GM19023 (cell line): ENCODE data around the gene ARCN1.

ENCODE experiments used
- ATAC-seq: cut with Tn5 transposase; IDR thresholded peaks from one replicate; pipeline ENCODE4 v1.9.1; 2021; ENCODE audit warnings: mild to moderate bottlenecking, moderate library complexity; ENCODE audit not compliant: unreplicated experiment

ARCN1 gene

DNA sequence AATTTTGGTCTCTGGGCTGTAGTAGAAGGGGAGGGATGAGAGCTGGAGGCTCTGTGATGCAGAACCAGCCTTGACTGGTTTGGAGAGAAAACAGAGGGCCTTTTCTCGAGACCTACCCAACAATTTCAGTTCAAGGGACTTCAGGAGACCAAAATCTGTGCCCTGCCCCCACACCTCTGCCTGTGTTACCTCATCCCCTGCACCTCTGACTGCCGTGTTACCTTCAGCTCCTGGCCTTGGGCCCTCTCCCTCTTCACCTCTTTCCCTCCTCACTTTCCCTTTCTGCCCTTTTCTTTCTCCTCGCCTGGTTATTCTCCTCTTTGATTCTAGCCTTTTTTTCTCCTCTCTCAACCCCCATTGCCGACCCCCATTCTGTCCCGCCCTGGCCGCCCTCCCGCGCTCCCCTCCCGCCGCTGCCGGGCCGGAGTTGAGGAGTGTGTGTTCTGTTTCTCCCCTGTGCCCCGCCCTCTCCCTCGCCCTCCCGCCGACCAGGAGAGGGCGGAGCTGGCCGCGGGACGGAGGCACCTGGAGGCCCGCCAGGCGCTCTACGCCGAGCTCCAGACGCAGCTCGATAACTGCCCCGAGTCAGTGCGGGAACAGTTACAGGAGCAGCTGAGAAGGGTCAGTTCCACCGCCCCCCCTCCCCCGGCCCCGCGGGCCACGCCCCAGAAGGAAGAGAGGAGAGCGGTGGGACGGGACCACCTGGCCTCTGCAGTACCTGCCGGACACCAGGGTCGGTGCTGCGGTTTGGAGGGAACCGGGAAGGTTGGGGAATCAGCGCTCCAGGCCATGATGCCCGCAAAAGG is 62.4 kb downstream of the ARCN1 start:
- ATAC-seq, result no peak

DNA sequence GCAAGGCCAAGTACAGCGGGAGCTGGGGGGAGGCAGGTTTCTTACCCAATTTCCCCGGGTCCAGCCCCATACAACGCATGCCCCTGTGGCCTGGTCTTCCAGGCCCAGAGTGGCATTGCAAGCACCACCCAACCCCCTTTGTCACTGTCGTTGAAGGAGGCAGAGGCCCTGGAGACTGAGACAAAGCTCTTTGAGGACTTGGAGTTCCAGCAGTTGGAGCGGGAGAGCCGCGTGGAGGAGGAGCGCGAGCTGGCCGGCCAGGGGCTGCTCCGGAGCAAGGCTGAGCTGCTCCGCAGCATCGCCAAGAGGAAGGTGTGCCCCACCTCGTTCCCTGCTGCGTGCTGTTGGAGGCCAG is 63.0 kb downstream of the ARCN1 start:
- no peak for ATAC-seq

DNA sequence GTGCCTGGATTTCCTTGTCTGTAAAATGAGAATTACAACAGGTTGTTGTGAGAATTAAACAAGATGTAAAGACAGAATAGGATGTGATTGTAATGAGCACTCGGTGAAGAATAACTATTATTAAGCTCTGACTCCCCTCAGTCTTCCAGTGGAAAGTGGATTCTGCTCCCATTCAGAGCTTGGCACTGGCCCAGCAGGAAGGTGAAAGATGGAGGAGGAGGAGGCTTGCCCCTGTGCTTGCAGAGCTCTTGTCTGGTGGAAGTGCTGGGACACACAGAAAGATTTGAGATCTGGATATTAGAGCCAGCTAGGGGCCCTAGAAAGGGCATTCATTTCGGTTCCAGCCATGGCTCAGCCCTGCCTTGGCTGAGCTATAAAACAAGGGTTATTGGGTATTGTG is 63.4 kb downstream of the ARCN1 start:
- no peak for ATAC-seq

DNA sequence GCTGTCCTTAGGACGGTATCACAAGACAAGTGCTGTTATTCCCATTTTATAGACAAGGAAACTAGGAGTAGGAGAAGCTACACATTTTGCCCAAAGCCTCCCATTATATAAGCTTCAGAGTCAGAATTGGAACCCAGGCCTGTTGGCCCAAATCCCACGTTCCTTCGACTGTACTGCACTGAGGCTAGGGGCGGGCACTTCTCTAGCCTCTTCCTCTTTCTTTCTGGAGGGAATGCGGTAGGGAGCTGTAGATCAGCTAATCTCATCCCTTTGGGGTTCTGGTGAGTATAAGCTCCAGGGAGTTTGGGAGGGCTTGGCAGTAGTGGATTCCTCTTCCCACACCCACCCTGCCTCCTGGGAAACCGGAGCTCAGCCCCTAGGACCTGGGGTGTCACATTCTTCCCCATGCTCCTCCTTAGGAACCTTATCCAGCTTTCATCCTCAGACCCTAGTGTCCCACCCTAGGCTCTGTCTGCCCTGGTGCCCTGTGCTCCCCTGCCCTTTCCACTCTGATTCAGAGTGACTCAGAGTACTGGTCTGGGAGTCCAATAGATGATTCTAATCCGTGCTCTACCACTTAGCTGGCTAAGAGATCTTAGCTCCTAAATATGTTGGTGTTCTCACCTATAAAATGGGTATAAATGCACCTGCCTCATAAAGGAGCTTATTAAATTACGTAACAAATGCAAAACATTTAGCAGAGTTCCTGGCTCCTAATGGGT is 64.5 kb downstream of the ARCN1 start:
- ATAC-seq, result no peak

DNA sequence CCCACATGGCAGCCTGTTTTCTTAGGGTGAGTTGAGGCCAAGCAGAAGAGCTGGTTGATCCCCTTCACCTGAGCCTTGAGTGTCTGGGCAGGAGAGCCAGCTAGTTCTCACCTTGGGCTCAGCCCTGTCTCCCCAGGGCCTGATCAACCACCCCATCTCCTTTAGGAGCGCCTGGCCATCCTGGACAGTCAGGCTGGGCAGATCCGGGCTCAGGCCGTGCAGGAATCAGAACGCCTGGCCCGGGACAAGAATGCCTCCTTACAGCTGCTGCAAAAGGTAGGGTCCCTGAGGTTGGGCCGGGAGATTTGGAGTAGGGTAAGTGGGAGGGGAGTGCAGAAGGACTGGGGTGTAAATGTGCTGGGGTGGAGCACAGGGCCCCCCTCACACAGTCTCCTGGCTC is 66.5 kb downstream of the ARCN1 start:
- ATAC-seq, result no peak

DNA sequence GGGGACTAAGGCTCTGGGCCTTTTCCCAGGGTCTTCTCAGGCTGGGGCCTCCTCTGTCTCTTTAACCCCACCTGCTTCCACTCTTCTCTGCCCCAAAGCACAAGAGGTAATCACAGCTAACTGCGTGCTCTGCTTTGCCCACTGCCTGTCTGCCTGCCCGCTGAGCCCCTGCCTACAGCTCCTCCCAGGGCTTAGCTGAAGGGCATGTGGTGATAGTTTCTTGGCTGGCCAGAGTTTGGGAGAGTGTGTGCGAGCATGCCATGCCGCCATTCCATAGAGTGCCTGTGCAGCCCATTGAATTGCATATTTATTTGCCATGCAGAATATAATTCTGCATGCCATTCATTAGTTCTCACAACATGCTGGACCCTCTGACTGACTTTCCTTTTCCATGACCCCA is 67.7 kb downstream of the ARCN1 start:
- ATAC-seq, result no peak

DNA sequence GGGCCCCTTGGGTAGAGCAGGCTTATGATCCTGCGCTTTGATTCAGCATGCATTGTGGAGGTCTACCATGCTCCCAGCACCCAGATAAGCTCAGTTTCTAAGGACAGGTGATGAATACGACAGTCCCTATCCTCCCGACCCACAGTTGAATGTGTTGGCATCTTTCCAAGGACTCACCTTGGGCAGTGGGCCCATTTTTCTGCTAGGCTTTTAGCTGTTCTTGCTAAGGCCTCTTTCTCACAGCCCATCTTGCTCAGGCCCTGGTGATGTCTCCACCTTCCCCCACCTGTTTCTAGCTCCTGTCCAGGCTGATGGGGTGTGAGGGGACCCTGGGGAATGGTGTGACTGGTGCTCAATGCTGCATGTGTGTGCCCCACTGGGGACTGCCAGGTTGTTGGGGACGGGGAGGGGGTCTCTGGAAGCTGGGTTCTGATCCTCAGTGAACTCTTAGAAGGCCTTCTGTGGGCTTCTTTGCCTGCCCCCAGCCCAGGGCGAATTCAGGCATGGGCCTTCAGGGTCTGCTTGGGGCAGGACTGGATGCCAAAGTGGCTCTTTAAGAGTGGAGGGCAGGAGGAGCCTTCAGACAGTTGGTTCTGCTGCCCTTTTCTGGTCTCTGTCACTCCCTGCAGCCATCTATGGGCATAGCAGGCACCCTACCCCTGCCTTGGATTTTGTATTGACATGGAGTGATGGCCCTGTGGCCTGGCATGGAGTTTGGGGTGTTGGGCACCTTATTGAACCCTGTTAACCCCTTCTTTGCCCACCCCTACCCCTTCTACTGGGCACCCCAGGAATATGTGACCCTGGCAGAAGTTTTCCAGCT is 68.3 kb downstream of the ARCN1 start:
- ATAC-seq, result no peak

DNA sequence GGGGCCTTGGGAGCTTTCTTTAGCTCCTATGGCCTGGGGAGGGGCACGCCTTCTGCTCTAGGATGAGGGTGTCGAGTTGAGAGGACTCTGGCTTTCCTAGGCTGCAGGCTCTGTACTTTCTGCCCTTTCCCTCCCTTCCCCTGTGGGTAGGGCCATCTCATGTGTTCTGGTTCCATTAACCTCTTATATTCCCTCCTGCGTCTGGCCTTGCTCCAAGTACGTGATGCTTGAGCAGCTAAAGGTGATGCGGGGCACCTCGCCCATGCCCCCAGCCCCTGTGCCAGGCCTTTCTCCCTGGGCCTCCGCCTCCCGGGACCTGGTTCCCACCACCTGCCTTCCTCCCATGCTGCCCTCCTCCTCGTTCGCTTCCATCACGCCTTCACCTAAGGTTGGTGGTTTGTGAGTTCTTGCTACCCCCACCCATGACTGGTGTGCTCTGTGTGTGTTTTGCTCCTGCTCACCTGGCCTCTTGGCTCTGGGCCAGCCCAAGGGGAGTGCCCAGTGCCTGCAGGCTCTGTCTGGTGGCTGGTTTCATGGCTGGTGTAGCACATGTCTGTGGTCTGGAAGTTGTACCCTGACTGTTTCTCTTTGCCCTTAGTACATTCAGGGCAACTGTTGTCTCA is 69.3 kb downstream of the ARCN1 start:
- no peak for ATAC-seq

DNA sequence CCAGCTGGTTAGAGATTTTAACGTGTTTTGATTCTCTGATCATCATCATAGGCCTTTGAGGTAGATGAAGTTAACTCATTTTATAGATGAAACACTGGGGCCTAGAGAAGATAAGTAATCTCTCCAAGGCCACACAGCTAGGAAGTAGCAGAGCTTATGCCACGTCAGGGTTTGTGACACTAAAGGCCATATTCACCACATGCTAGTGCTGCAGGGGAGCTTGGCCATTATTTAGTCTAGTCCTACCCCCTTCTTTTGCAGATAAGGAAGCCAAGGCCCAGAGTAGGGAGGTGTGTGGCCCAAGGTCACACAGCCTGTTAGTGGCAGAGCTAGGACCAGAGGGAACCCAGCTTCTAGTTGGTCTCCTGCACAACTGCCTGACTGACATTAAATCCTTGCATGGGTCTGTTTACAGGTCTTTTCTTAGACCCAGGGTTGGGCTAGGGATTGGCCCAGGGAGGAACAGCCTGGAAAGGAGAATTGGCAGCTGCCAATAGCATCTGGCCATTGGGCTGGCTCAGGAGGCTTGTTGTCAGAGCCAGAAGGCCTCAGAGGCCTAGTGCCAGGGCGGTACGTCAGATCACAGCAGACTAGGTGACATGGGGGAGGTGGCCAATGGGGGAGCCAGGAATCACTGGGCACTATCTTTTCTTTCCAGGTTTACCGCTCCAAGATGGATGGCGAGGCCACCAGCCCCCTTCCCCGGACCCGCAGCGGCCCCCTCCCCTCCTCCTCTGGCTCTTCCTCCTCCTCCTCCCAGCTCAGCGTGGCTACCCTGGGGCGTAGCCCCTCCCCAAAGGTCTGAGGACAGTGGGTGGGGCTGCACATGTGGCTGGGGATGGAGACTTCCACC is 71.2 kb downstream of the ARCN1 start:
- no peak for ATAC-seq

DNA sequence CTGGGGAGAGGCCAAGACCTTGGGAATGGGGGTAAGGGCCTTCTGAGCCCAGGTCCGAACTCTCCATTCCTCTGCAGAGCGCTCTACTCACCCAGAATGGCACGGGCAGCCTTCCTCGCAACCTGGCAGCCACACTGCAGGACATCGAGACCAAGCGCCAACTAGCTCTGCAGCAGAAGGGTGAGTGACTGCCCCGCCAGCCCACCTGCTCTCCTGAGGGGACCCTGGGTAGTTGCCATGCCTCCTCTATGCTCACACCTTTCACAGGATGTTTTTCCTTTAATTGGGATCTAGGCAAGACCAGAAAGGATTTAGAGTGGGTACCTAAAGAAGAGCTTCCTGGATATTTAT is 71.8 kb downstream of the ARCN1 start:
- ATAC-seq, result no peak

DNA sequence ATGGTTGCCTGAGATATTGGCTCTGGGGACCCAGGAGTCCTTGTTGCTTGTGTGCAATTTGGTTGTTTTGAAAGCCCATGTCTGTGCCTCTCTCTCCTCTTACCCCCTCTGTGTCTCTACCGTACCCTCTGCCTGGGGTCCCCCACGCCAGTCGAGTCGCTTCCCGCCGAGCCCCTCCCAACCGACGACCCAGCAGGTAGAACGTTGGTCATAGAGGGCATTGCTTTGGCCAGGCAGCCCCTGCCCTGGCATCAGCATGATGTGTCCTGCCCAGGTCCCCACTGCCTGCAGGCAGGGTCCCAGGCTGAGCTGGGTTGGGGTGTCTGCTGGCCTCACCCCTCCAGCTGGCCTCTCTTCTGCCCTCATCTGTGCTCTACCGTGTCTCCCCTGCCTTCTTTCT is 72.3 kb downstream of the ARCN1 start:
- ATAC-seq, result no peak

DNA sequence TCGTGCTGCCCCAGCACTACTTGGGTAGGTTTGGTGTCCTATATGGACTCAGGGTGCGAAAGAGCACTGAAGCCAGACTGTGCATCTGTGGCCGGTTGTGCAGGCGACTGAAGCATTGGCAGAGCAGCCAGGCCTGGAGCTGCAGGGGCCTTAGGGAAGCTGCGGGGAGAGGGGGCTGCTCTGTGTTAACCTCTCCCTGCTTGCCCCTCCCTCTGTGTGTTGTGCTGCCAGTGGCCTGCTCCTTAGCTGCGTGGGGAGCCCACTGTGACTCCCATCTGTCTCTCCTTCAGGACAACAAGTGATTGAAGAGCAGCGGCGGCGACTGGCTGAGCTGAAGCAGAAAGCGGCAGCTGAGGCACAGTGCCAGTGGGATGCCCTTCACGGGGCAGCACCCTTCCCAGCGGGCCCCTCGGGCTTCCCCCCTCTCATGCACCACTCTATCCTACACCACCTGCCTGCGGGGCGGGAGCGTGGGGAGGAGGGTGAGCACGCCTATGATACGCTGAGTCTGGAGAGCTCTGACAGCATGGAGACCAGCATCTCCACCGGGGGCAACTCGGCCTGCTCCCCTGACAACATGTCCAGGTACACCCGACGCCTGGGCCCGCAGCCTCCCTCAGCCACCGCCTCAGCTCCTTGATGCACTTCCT is 73.0 kb downstream of the ARCN1 start:
- ATAC-seq, result no peak

DNA sequence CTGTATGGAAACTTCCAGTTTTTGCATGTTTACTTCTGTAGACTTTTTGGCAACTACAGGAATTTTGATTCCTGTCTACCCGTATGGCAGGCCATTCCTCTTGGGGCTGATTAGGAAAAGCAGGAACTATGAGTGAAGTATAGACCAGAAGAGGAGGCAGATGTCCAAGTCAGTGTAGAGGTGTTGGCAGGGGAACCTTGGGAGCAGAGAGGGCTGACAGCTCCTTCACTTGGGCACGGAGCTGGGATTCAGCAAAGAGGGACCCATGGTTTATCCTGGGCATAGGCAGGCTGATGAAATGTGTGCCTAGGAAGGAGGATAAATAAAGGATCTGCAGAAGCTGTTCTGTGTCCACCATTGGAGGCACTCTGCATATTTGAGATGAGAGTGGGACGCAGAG is 74.2 kb downstream of the ARCN1 start:
- ATAC-seq, result no peak

DNA sequence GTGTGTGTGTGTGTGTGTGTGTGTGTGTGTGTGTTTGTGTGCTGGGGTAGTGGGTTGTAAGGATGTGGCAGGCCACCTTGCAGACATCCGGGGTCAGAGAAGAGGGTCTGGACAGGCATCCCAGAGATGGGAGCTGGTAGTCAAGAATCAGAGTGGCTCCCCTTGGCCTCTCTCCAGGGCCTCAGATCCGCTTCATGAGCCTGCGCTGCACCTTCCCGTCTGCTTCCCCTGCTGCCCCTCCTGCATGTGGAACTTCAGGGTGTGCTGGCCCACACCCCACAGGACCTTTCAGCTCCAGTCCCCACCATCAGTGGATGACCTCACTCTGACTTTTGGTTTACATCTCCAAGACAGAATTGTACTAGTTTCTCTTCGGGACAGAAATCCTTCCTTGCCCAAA is 76.1 kb downstream of the ARCN1 start:
- no peak for ATAC-seq

DNA sequence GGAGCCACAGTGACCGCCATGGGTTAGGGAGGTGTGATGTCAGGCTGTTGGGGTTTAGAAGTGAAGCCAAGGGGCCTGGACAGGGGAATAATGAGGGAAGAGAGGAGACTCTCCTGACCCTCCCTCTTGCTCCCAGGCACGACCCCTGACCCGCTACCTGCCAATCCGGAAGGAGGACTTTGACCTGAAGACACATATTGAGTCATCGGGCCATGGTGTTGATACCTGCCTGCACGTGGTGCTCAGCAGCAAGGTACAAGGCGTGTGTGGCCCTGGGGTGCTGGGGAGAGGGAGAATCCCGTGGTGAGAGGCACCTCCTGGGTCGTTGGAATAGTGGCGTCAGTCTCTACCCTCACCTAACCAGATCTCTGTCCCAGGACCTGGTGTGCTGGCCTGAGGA is 77.7 kb downstream of the ARCN1 start:
- ATAC-seq, result no peak

DNA sequence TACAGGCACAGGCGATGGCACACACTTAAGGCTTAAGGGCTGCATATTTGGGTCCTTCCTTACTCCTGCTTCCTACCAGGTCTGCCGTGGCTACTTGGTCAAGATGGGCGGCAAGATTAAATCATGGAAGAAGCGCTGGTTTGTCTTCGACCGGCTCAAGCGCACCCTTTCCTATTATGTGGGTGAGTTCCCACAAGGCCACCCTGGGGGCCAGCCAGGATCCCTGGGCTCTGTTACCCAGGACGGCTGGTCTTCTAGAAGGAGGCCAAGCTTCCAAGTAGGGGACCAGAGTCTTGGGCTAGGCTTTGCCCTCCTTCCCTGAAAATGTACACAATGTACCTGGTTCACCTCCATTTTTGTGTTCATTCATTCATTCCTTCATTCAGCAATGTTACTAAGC is 78.2 kb downstream of the ARCN1 start:
- no peak for ATAC-seq

DNA sequence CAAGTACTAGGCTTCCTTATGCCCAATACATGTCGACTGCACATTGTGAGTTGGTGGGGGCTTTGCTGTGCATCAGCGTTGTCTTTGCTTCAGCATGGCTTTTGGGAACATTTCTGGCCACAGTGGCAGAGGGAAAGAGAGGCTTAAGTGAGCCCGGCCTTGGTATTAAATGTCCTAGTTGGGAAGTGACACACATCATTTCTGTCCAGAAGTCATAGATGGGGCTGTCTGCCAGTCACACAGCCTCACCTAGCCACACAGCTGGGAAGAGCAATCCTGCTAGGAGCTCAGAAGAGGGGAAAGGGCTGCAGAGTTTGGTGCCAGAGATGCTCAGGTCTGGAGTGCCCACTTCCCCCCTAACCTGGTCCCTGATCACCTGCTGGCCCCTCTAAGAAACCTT is 79.6 kb downstream of the ARCN1 start:
- no peak for ATAC-seq
